Measurements from ENCODE around the gene BARD1.

The BARD1 gene

DNA sequence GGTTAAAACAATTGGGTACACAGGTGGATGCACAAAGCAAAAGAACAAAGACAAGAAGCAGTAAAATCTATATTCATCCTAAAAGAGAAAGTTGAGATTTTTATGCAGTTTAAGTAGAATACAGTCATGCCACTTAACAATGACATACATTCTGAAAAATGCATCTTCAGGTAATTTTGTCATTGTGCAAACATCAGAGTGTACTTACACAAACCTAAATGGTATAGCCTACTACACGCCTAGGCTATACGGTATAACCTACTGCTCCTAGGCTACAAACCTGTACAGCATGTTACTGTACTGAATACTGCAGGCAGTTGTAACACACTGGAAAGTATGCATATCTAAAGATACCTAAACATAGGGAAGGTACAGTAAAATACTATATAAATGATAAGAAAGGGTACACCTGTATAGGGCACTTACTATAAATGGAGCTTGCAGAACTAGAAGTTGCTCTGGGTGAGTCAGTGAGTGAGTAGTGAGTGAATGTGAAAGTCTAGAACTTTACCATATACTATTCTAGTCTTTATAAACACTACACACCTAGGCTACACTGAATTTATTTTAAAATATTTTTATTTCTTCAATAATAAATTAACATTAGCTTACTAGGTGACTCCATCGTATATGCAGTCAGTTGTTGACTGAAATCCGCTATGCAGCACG is 132.9 kb downstream of the BARD1 start (continued):
- TF ChIP-seq, protein P1, sequence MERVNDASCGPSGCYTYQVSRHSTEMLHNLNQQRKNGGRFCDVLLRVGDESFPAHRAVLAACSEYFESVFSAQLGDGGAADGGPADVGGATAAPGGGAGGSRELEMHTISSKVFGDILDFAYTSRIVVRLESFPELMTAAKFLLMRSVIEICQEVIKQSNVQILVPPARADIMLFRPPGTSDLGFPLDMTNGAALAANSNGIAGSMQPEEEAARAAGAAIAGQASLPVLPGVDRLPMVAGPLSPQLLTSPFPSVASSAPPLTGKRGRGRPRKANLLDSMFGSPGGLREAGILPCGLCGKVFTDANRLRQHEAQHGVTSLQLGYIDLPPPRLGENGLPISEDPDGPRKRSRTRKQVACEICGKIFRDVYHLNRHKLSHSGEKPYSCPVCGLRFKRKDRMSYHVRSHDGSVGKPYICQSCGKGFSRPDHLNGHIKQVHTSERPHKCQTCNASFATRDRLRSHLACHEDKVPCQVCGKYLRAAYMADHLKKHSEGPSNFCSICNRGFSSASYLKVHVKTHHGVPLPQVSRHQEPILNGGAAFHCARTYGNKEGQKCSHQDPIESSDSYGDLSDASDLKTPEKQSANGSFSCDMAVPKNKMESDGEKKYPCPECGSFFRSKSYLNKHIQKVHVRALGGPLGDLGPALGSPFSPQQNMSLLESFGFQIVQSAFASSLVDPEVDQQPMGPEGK (CRISPR knock-in tag; IDR thresholded peaks at IDR 0.05; ENCODE audit: borderline replicate concordance) = no peak
- TF ChIP-seq CSDC2 (CRISPR knock-in tag; IDR thresholded peaks at IDR 0.05) (no peak), ESRRG (CRISPR knock-in tag; IDR thresholded peaks at IDR 0.05) (no peak), GLIS3 (CRISPR knock-in tag; IDR thresholded peaks at IDR 0.05) (no peak), ZNF565 (CRISPR knock-in tag; conservative IDR thresholded peaks at IDR 0.05; ENCODE audit: low read depth) (no peak), ZC3H10 (CRISPR knock-in tag; IDR thresholded peaks at IDR 0.05) (no peak)
- TF ChIP-seq, protein P2, sequence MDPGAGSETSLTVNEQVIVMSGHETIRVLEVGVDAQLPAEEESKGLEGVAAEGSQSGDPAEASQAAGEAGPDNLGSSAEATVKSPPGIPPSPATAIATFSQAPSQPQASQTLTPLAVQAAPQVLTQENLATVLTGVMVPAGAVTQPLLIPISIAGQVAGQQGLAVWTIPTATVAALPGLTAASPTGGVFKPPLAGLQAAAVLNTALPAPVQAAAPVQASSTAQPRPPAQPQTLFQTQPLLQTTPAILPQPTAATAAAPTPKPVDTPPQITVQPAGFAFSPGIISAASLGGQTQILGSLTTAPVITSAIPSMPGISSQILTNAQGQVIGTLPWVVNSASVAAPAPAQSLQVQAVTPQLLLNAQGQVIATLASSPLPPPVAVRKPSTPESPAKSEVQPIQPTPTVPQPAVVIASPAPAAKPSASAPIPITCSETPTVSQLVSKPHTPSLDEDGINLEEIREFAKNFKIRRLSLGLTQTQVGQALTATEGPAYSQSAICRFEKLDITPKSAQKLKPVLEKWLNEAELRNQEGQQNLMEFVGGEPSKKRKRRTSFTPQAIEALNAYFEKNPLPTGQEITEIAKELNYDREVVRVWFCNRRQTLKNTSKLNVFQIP (CRISPR knock-in tag; IDR thresholded peaks at IDR 0.05; ENCODE audit: borderline replicate concordance, low read depth) = no peak
- TF ChIP-seq, protein P3, sequence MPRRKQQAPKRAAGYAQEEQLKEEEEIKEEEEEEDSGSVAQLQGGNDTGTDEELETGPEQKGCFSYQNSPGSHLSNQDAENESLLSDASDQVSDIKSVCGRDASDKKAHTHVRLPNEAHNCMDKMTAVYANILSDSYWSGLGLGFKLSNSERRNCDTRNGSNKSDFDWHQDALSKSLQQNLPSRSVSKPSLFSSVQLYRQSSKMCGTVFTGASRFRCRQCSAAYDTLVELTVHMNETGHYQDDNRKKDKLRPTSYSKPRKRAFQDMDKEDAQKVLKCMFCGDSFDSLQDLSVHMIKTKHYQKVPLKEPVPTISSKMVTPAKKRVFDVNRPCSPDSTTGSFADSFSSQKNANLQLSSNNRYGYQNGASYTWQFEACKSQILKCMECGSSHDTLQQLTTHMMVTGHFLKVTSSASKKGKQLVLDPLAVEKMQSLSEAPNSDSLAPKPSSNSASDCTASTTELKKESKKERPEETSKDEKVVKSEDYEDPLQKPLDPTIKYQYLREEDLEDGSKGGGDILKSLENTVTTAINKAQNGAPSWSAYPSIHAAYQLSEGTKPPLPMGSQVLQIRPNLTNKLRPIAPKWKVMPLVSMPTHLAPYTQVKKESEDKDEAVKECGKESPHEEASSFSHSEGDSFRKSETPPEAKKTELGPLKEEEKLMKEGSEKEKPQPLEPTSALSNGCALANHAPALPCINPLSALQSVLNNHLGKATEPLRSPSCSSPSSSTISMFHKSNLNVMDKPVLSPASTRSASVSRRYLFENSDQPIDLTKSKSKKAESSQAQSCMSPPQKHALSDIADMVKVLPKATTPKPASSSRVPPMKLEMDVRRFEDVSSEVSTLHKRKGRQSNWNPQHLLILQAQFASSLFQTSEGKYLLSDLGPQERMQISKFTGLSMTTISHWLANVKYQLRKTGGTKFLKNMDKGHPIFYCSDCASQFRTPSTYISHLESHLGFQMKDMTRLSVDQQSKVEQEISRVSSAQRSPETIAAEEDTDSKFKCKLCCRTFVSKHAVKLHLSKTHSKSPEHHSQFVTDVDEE (CRISPR knock-in tag; IDR thresholded peaks at IDR 0.05) = no peak
